ENCODE measurements around the gene NUTF2.
"Not testable (repeated sequence)": the region's sequence is repeated elsewhere in the genome, so short reads cannot be mapped to it uniquely, and the experiment has no call there.

NUTF2 gene

GRCh38 chr16:67847064-67847861, 530 bp downstream of the NUTF2 start, which contains the start of gene CENPT:
Gene CENPT, minus strand, starts transcription at chr16:67847693. Its CDS starts 13,834 bp downstream, at chr16:67833859.
- H3K27ac Mint-ChIP-seq = peak within 1 kb of the TSS; percentile 84 to 95
- H3K9me3 Mint-ChIP-seq = no peaks in the 10 kb centered on the region
- ATAC-seq (peak; percentile 63), DNase-seq (no peak)
- peak within 1 kb of the TSS; percentile 90 to 94 for H3K4me3 Mint-ChIP-seq
- no peaks in the 10 kb centered on the region for H3K27me3 Mint-ChIP-seq
- H3K4me1 Mint-ChIP-seq = peaks cover 56% of the 10 kb centered on the region

- Mint-ChIP-seq H3K27ac (peak overlapping the region in 1 of 2 donors; percentile 78), H3K4me1 (peaks cover 53% of the 10 kb centered on the region), H3K9me3 (no peaks in the 10 kb centered on the region), H3K27me3 (no peaks in the 10 kb centered on the region), H3K4me3 (peak overlapping the region; percentile 90 to 92)
- DNase-seq (no peak), ATAC-seq (no peak)
Measured at GRCh38 chr16:67848118-67848517, 1.4 kb downstream of the NUTF2 start.

GRCh38 chr16:67853670-67854069, 6.9 kb downstream of the NUTF2 start:
- H3K4me1 Mint-ChIP-seq = peaks cover 49% of the 10 kb centered on the region
- H3K9me3 Mint-ChIP-seq = no peaks in the 10 kb centered on the region
- H3K27me3 Mint-ChIP-seq = no peaks in the 10 kb centered on the region
- no peak overlapping the region for H3K4me3 Mint-ChIP-seq
- DNase-seq (no peak), ATAC-seq (no peak)
- H3K27ac Mint-ChIP-seq = peak overlapping the region; percentile 8 to 86

- Mint-ChIP-seq H3K27me3 (no peaks in the 10 kb centered on the region), H3K27ac (no peak overlapping the region), H3K9me3 (no peaks in the 10 kb centered on the region), H3K4me1 (peaks cover 39% of the 10 kb centered on the region), H3K4me3 (no peak overlapping the region)
- ATAC-seq (no peak), DNase-seq (no peak)
Measured at GRCh38 chr16:67855789-67856188, 9.1 kb downstream of the NUTF2 start.

GRCh38 chr16:67856927-67857546, 10.3 kb downstream of the NUTF2 start:
- ATAC-seq = no peak
- Mint-ChIP-seq H3K9me3 (no peaks in the 10 kb centered on the region), H3K27ac (peak overlapping the region; percentile 59 to 88), H3K4me1 (peaks cover 39% of the 10 kb centered on the region), H3K27me3 (no peaks in the 10 kb centered on the region), H3K4me3 (no peak overlapping the region)
- no peak for DNase-seq

GRCh38 chr16:67857547-67858233, 11.0 kb downstream of the NUTF2 start:
- H3K27me3 Mint-ChIP-seq = no peaks in the 10 kb centered on the region
- H3K9me3 Mint-ChIP-seq = no peaks in the 10 kb centered on the region

GRCh38 chr16:67858500-67858899, 11.8 kb downstream of the NUTF2 start:
- no peaks in the 10 kb centered on the region for H3K27me3 Mint-ChIP-seq
- no peak overlapping the region for H3K27ac Mint-ChIP-seq
- H3K4me1 Mint-ChIP-seq = peaks cover 39% of the 10 kb centered on the region
- H3K9me3 Mint-ChIP-seq = no peaks in the 10 kb centered on the region
- DNase-seq (no peak), ATAC-seq (no peak)
- H3K4me3 Mint-ChIP-seq = no peak overlapping the region

More at GRCh38 chr16:67857547-67858233, 11.0 kb downstream of the NUTF2 start:
- peak; percentile 64 for ATAC-seq
- Mint-ChIP-seq H3K4me3 (no peak overlapping the region), H3K4me1 (peaks cover 39% of the 10 kb centered on the region), H3K27ac (peak overlapping the region in 1 of 2 donors; percentile 59)
- no peak for DNase-seq

GRCh38 chr16:67860589-67861398, 14.1 kb downstream of the NUTF2 start:
- DNase-seq (no peak), ATAC-seq (no peak)

GRCh38 chr16:67861877-67862276, 15.1 kb downstream of the NUTF2 start:
- H3K27me3 Mint-ChIP-seq = no peaks in the 10 kb centered on the region
- H3K9me3 Mint-ChIP-seq = no peaks in the 10 kb centered on the region
- H3K27ac Mint-ChIP-seq = peak overlapping the region; percentile 28 to 36
- no peak for DNase-seq
- peaks cover 24% of the 10 kb centered on the region for H3K4me1 Mint-ChIP-seq
- ATAC-seq = no peak
- no peak overlapping the region for H3K4me3 Mint-ChIP-seq

More at GRCh38 chr16:67860589-67861398, 14.1 kb downstream of the NUTF2 start:
- no peaks in the 10 kb centered on the region for H3K27me3 Mint-ChIP-seq
- H3K4me3 Mint-ChIP-seq = no peak overlapping the region
- no peaks in the 10 kb centered on the region for H3K9me3 Mint-ChIP-seq
- no peak overlapping the region for H3K27ac Mint-ChIP-seq
- H3K4me1 Mint-ChIP-seq = peaks cover 28% of the 10 kb centered on the region

GRCh38 chr16:67862623-67863583, 16.2 kb downstream of the NUTF2 start:
- DNase-seq = no peak
- Mint-ChIP-seq H3K9me3 (no peaks in the 10 kb centered on the region), H3K27me3 (no peaks in the 10 kb centered on the region), H3K4me1 (peaks cover 14% of the 10 kb centered on the region), H3K27ac (peak overlapping the region in 1 of 2 donors; percentile 84), H3K4me3 (no peak overlapping the region)
- ATAC-seq = no peak

GRCh38 chr16:67864044-67864443, 17.3 kb downstream of the NUTF2 start:
- H3K9me3 Mint-ChIP-seq, H3K4me1 Mint-ChIP-seq, H3K27me3 Mint-ChIP-seq, DNase-seq, H3K27ac Mint-ChIP-seq, H3K4me3 Mint-ChIP-seq, ATAC-seq: not testable (repeated sequence)

GRCh38 chr16:67864594-67864993, 17.9 kb downstream of the NUTF2 start:
- H3K9me3 Mint-ChIP-seq = no peaks in the 10 kb centered on the region
- H3K27ac Mint-ChIP-seq = peak overlapping the region in 1 of 2 donors; percentile 78
- H3K4me3 Mint-ChIP-seq = no peak overlapping the region
- no peak for DNase-seq
- no peaks in the 10 kb centered on the region for H3K27me3 Mint-ChIP-seq
- no peak for ATAC-seq
- peaks cover 5% of the 10 kb centered on the region for H3K4me1 Mint-ChIP-seq

GRCh38 chr16:67865318-67865717, 18.6 kb downstream of the NUTF2 start:
- DNase-seq (no peak), ATAC-seq (peak; percentile 71)
- peak overlapping the region in 1 of 2 donors; percentile 54 for H3K27ac Mint-ChIP-seq
- peaks cover 5% of the 10 kb centered on the region for H3K4me1 Mint-ChIP-seq
- H3K9me3 Mint-ChIP-seq = no peaks in the 10 kb centered on the region
- H3K4me3 Mint-ChIP-seq = no peak overlapping the region
- H3K27me3 Mint-ChIP-seq = no peaks in the 10 kb centered on the region

- Mint-ChIP-seq H3K9me3 (no peaks in the 10 kb centered on the region), H3K4me3 (no peak overlapping the region), H3K27me3 (no peaks in the 10 kb centered on the region), H3K27ac (peak overlapping the region in 1 of 2 donors; percentile 81), H3K4me1 (peaks cover 13% of the 10 kb centered on the region)
- DNase-seq = no peak
- ATAC-seq = no peak
Measured at GRCh38 chr16:67868290-67868689, 21.6 kb downstream of the NUTF2 start.
